Measurements from ENCODE around the gene GEMIN7.

The GEMIN7 gene

DNA sequence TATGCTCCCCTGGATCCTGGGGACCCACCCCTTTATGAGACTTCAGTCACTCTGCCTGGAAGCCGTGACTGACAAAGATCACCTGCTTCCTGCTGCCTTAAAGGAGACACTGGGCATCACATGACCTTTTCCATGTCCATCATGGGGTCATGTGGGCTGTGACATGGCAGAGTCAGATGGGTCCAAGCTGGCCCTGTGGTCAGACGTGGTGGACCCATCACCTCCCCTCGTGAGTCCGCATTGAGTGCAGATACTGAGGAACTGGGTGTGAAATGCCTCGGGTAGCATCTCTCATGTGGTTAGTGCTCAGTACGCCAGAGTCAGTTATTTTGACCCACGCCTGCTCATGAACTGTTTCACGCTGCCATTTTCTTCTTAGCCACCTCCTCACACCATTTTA, 54.6 kb downstream of the GEMIN7 start:
- DNase-seq, result no peak

DNA sequence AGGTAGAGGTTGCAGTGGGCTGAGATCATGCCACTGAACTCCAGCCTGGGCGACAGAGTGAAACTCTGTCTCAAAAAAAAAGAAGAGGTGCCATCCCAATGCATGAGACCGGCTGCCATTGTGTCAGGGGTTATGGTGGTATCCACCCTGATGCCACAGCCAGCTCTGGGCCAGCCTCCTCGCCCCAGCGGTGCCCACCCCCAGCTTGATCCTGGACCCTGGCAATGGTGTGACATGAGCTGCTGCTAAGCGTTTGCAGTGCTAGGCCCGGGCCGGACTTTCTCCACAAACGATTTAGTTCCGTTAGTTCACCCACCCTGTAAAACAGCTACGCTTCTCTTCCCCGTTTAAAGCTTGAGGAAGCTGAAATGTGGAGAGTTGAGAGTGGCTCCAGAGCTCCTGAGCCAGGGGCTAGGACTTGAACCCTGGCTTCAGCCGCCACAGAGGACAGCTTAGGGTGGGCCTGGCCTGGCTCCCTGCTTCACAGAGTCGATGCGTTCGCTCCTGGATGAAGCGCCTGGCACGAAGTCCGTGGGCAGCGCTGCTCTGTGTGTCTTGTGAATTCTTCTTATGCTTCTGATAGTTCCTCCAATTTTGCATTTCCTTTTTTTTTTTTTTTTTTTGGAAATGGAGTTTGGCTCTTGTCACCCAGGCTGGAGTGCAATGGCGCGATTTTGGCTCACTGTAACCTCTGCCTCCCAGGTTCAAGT, 56.3 kb downstream of the GEMIN7 start:
- DNase-seq, result no peak

DNA sequence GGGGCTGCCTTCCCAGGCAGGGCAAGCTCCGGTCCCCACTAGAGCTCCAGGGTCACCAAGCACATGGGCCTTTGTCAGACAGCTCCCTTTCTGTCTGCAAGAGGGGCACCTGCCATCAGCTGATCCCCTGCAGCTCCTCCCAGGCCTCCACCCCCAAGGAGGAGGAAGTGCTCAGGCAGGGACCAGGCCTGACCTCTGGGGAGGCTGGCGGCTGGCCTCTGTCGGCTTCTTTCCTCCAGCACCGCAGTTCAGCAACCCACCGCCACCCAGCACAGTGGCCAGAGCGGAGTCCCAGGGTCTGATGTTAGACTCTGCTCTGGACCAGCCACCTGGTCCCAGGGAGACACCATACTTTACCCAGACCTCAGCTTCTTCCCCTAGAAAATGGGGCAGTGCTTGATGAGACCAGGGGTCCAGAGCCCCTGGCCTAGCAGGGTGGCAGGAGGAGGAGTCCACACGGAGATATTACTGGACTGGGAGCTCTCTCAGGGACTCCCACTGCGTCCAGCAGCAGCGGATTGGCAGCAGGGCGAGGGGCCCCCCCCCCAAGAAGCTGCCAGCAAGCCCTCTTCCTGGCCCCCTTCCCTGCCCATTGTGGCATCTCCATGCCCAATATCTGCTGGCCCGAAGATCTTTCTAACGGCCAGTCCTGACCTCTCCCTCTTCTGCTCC, 57.6 kb downstream of the GEMIN7 start:
- DNase-seq, result peak in 1 of 2 experiments; percentile 29

DNA sequence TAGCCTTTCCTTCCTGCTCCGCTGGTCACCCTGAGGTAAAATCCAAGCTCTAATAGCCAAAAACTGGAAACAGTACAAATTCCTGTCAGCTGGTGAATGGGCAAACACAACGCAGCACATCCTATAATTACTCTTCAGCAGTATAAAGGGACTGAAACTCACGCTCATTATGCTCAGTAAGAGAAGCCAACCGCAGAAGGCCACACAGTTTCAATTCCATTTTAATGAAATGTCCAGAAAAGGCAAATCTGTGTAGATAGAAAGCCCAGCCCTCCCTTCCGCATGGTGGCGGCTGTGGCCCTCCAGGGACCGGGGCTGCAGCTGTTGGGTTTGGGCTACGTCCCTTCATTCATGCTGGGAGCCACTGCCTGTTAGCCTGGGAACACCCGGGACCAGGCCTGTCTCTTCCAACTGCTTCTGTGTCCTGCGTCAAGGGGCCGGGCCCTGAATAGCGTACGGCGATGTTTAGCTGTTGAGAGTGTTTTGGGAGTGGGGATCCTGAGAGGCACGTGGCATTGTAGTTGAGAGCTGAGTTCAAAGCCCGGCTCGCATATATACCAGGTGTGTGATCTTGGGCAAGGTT, 58.2 kb downstream of the GEMIN7 start:
- peak; percentile 88 to 95 for DNase-seq

DNA sequence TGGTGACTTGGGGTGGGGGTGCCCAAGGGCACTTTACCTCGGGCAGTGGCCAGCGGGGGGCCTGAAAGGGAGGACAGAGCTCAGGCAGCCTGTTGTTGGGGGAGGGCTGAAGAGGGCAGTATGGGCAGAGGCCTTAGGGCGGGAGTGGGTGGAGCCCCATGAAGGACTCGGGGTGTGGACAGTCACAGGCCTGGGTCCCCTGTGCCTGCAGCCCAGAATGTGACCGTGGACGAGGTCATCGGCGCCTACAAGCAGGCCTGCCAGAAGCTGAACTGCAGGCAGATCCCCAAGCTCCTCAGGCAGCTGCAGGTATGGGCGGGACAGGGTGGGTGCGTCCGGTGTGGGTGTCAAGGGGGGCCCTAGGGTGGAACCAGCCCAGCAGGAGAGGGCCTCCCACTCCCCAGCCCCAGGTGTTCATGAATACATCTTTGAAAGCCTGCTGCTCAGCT, 59.3 kb downstream of the GEMIN7 start:
- DNase-seq, result peak in 1 of 2 experiments; percentile 30

DNA sequence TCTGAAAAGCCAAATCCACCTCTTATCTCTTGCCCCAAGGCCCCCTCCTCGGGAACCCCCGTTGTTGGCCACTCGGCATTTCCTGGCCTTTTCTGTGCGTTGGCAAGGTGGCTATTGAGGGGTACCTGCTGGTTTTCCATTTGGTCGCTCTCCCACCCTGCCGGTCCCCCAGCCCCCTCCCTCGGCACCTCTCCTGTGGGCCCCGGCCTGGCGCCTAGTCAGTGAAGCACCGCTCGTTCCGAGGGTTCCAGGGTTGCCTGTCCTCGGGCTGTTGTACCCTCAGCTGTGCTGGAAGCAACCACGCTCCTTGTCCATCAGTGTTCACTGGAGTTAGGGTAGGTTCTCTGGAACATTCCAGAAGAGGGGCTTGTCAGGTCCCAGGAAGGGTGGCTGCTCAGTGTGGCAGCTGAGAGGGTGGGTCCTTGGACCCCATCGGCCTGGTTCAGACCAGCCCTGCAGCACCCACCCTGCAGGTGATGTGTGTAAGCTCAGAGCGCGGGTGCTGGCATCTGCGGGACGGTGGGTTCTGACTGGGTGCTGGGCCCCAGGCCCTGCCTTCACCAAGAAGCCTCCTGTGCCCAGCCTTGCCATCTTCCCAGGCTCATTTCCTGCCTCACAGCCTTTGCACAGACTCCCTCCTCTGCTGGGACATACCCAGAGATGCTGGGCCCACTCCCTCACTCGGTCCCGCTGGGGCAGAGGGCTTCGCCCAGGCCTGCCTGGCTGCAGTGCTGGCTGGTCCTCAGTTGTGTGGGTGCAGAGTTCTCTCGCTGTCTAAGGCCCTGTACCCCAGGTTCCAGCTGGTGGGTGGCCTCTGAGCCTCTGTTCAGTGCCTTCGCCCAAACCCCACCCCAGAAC, 60.5 kb downstream of the GEMIN7 start:
- no peak for DNase-seq

DNA sequence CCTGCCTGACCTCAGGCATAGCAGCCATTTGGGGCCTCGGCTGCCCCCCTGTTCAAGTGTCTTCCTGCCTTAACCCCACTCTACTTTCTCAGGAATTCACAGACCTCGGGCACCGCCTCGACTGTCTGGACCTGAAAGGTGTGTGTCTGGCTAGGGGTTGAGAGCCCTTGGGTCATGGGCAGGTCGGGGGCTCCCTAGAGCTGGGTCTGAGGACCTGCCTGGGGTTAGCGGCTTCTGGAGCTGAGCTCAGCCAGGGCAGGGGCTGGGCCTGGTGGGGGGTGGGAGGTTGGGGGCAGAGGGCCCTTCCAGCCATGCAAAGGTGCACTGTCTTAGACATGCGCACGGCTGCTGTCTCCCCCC, 61.1 kb downstream of the GEMIN7 start:
- no peak for DNase-seq

DNA sequence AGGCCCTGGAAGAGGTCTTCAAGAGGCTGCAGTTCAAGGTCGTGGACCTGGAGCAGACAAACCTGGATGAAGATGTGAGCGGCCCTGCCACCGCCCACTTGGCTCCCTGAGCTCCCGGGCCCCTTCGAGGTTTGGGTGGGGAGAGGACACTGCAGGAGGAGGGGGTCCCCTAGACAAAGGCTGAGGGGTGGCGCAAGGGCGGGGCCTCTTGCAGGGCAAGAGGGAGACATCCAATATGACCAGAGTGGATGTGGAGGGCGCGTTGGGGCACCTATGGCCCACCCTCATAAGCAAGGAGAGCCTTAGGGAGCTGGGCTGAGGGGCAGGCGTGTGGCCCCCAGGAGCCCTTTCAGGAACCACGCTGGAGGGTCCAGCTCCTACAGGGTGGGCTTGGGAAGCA, 61.5 kb downstream of the GEMIN7 start:
- DNase-seq, result no peak
